Trophoblast cell (in vitro differentiated cells and primary cell): ENCODE measurements around the gene RPL7A.
A peak's percentile ranks its signal among the peaks of the same experiment; 100 is the strongest.

ENCODE experiments used
- DNase-seq, 2 donors: peaks; one replicate each; pipeline ENCODE4 v3.0.0-alpha.2; 2016
- H2AFZ ChIP-seq: 2 replicates; pipeline ENCODE4 v1.6.1; 2013; ENCODE audit warnings: low read length, moderate library complexity, mild to moderate bottlenecking; ENCODE audit not compliant: insufficient read depth, poor library complexity
- H2AK5ac ChIP-seq: 2 replicates; pipeline ENCODE4 v1.6.1; 2013; ENCODE audit warnings: mild to moderate bottlenecking, low read length
- H2BK120ac ChIP-seq: 2 replicates; pipeline ENCODE4 v1.6.1; 2013; ENCODE audit warnings: low read length, mild to moderate bottlenecking, moderate library complexity; ENCODE audit not compliant: insufficient read depth, poor library complexity
- H2BK12ac ChIP-seq: 2 replicates; pipeline ENCODE4 v1.6.1; 2013; ENCODE audit warnings: mild to moderate bottlenecking, low read length, moderate library complexity
- H2BK5ac ChIP-seq: 2 replicates; pipeline ENCODE4 v1.6.1; 2013; ENCODE audit warnings: low read length, low read depth, moderate library complexity, mild to moderate bottlenecking; ENCODE audit not compliant: poor library complexity
- H3K14ac ChIP-seq: 2 replicates; pipeline ENCODE4 v1.6.1; 2013; ENCODE audit warnings: mild to moderate bottlenecking, low read length
- H3K18ac ChIP-seq: 2 replicates; pipeline ENCODE4 v1.6.1; 2013; ENCODE audit warnings: mild to moderate bottlenecking, low read length
- H3K23ac ChIP-seq: 2 replicates; pipeline ENCODE4 v1.6.1; 2013; ENCODE audit warnings: low read length
- H3K27ac ChIP-seq: 2 replicates; pipeline ENCODE4 v1.5.1; 2013; ENCODE audit warnings: low read depth, mild to moderate bottlenecking, inconsistent platforms, low read length, moderate library complexity
- H3K27me3 ChIP-seq: 2 replicates; pipeline ENCODE4 v1.6.1; 2013; ENCODE audit warnings: inconsistent platforms, mild to moderate bottlenecking, low read length, moderate library complexity; ENCODE audit not compliant: insufficient read depth
- H3K36me3 ChIP-seq, 2 experiments: 1 replicate in 1 of 2; 2 replicates in 1 of 2; pipeline ENCODE4 v1.6.1; 2013; ENCODE audit warnings: low read length in 2 of 2, mild to moderate bottlenecking in 2 of 2, moderate library complexity in 1 of 2; ENCODE audit not compliant: insufficient read depth in 2 of 2, control insufficient read depth in 1 of 2
- H3K4ac ChIP-seq: 2 replicates; pipeline ENCODE4 v1.6.1; 2013; ENCODE audit warnings: low read depth, mild to moderate bottlenecking, low read length, moderate library complexity
- H3K4me1 ChIP-seq, 2 experiments: 1 replicate in 1 of 2; 2 replicates in 1 of 2; pipeline ENCODE4 v1.6.1; 2013; ENCODE audit warnings: low read length in 2 of 2, mild to moderate bottlenecking in 2 of 2, moderate library complexity in 1 of 2; ENCODE audit not compliant: insufficient read depth in 2 of 2, control insufficient read depth in 1 of 2
- H3K4me2 ChIP-seq: 2 replicates; pipeline ENCODE4 v1.6.1; 2013; ENCODE audit warnings: inconsistent platforms, mild to moderate bottlenecking, low read length, moderate library complexity
- H3K4me3 ChIP-seq: 2 replicates; pipeline ENCODE4 v1.5.1; 2013; ENCODE audit warnings: mild to moderate bottlenecking, low read depth, low read length, inconsistent platforms
- H3K79me1 ChIP-seq: one replicate; pipeline ENCODE4 v1.6.1; 2013; ENCODE audit warnings: low read length
- H3K79me2 ChIP-seq: 2 replicates; pipeline ENCODE4 v1.6.1; 2013; ENCODE audit warnings: low read length, mild to moderate bottlenecking; ENCODE audit not compliant: control insufficient read depth, insufficient read depth, poor library complexity
- H3K9ac ChIP-seq: 2 replicates; pipeline ENCODE4 v1.6.1; 2013; ENCODE audit warnings: mild to moderate bottlenecking, low read length
- H3K9me3 ChIP-seq: 2 replicates; pipeline ENCODE4 v1.6.1; 2013; ENCODE audit warnings: low read depth, mild to moderate bottlenecking, control low read depth, inconsistent platforms, low read length; ENCODE audit not compliant: insufficient read depth
- H4K12ac ChIP-seq: 2 replicates; pipeline ENCODE4 v1.6.1; 2013; ENCODE audit warnings: low read depth, mild to moderate bottlenecking, low read length, moderate library complexity
- H4K8ac ChIP-seq: 2 replicates; pipeline ENCODE4 v1.6.1; 2013; ENCODE audit warnings: low read depth, mild to moderate bottlenecking, low read length, moderate library complexity
- H4K91ac ChIP-seq: one replicate; pipeline ENCODE4 v1.6.1; 2013; ENCODE audit warnings: low read depth, mild to moderate bottlenecking, low read length, moderate library complexity
- WGBS: extraction: QIAGEN DNeasy Blood & Tissue Kit; methylation state at CpG from one replicate; pipeline ENCODE4 v1.1.7; 2013; ENCODE audit warnings: missing lambda C conversion rate; ENCODE audit not compliant: insufficient read length, insufficient coverage; ENCODE audit errors: extremely low coverage; 5-methylcytosine and 5-hydroxymethylcytosine counted together

RPL7A gene

DNA sequence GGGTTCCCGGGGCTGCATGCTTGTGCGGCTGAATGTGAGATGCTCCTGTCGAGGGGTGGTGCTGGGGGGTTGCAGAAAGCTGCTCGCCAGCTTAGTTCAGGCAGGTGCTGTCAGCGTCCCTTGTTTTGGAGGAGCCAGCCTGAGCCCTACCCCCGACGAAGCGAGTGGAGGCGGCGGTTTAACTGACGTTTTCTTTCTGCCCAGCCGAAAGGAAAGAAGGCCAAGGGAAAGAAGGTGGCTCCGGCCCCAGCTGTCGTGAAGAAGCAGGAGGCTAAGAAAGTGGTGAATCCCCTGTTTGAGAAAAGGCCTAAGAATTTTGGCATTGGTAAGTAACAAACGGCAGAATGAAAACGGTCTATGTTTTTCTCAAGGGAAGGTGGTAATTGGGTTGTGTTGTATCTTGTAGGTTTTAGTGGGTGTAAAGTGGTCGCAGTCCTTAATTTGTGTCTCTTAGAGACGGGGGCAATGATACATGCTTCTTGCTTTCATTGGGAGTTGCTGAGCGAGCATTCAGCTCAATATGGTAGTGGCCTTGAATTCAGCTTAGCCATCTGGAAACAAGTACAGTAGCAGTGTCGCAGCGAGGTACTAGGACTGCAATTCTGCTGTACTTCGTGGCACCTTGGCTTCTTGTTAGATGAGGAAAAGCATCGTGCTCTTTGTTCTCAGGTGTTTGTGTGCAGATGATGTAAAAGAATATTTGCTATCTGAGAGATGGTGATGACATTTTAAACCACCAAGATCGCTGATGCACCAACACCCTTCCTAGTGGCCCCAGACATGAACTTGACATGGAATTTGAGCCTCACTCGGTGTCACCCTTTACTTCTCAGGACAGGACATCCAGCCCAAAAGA lies 928 bp downstream of the RPL7A start:
- H3K36me3 ChIP-seq, result peaks cover 57 to 67% of the 10 kb centered on the region in 2 experiments
- H3K23ac ChIP-seq, result no peak overlapping the region
- peak overlapping the region; percentile 100 for H3K18ac ChIP-seq
- H4K91ac ChIP-seq, result peak overlapping the region; percentile 97
- H4K8ac ChIP-seq, result peak overlapping the region; percentile 97
- H2BK12ac ChIP-seq, result no peak overlapping the region
- peak overlapping the region; percentile 99 for H3K4me3 ChIP-seq
- WGBS, result no CpG with 5 or more reads among the region's 25 CpGs
- H2AFZ ChIP-seq, result no peak overlapping the region
- H4K12ac ChIP-seq, result peak overlapping the region; percentile 99
- H3K27ac ChIP-seq, result peak overlapping the region; percentile 94
- peaks cover 12% of the 10 kb centered on the region for H3K79me1 ChIP-seq
- H2AK5ac ChIP-seq, result peak overlapping the region; percentile 99
- peaks cover 13% of the 10 kb centered on the region for H3K79me2 ChIP-seq
- no peaks in the 10 kb centered on the region for H3K27me3 ChIP-seq
- no peak for DNase-seq
- peak overlapping the region; percentile 85 for H2BK120ac ChIP-seq
- H3K9ac ChIP-seq, result peak overlapping the region; percentile 100
- peak overlapping the region; percentile 100 for H3K4ac ChIP-seq
- peak overlapping the region; percentile 99 for H3K14ac ChIP-seq
- peaks cover 1% of the 10 kb centered on the region for H3K9me3 ChIP-seq
- peak overlapping the region; percentile 100 for H2BK5ac ChIP-seq
- H3K4me1 ChIP-seq, result peaks cover 4 to 13% of the 10 kb centered on the region in 2 experiments
- H3K4me2 ChIP-seq, result peak overlapping the region; percentile 77

DNA sequence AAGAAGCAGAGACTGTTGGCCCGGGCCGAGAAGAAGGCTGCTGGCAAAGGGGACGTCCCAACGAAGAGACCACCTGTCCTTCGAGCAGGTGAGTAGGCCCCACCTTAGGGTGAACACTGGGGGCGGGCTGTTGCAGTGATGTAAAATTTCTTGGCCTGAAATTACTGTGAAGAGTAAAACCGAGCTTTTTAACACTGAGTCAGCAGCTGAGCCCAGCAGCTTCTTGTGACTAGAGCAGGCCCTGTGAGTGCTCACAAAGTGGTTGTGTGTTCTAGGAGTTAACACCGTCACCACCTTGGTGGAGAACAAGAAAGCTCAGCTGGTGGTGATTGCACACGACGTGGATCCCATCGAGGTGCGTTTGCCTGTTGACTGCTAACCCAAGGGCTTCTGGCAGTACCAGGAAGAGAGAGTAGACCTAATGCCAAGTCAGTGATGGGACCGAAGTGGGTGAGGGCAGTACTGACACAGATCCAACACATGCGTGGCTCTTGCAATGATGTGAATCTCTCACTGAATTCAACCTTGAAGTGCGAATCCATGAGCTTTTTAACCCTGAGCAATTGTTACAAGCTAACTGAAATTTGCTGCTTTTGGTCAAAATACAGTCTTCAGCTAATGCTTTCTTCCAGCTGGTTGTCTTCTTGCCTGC lies 2.1 kb downstream of the RPL7A start:
- Histone ChIP-seq H3K9me3 (peaks cover 1% of the 10 kb centered on the region), H4K12ac (no peak overlapping the region), H3K79me2 (peaks cover 13% of the 10 kb centered on the region), H3K4me1 (peaks cover 4 to 19% of the 10 kb centered on the region in 2 experiments), H3K27me3 (no peaks in the 10 kb centered on the region), H3K18ac (no peak overlapping the region), H2BK5ac (no peak overlapping the region), H3K4me3 (no peak overlapping the region), H3K27ac (no peak overlapping the region), H4K91ac (no peak overlapping the region), H3K4ac (no peak overlapping the region), H3K79me1 (peaks cover 12% of the 10 kb centered on the region), H3K4me2 (peak overlapping the region; percentile 77), H2BK120ac (no peak overlapping the region), H2BK12ac (no peak overlapping the region), H4K8ac (no peak overlapping the region), H3K23ac (no peak overlapping the region), H3K36me3 (peaks cover 45 to 63% of the 10 kb centered on the region in 2 experiments), H3K14ac (no peak overlapping the region), H3K9ac (peak overlapping the region; percentile 57), H2AK5ac (no peak overlapping the region), H2AFZ (no peak overlapping the region)
- WGBS, result no CpG with 5 or more reads among the region's 15 CpGs
- DNase-seq, result no peak

DNA sequence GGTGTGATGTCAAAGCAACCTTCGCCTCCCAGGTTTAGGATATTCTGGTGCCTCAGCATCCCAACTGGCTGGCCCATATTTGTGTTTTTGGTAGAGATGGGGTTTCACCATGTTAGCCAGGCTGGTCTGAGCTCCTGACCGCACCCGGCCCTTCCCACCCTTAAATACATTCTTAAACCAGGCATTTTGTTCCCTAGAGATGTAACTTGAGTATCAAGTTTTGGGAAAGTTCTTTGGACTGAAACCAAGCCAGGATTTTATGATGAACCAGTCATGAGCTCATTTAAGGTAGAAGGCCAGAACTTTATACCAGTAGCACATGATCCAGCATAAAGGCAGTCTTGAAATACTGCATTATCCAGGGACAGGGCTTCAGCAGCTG lies 3.5 kb downstream of the RPL7A start:
- Histone ChIP-seq H3K9ac (no peak overlapping the region), H4K8ac (no peak overlapping the region), H2BK5ac (no peak overlapping the region), H3K4ac (no peak overlapping the region), H3K18ac (no peak overlapping the region), H3K27me3 (no peaks in the 10 kb centered on the region), H2AK5ac (no peak overlapping the region), H3K4me2 (no peak overlapping the region), H3K79me2 (peaks cover 16% of the 10 kb centered on the region), H3K4me1 (peaks cover 4 to 18% of the 10 kb centered on the region in 2 experiments), H3K9me3 (no peaks in the 10 kb centered on the region), H2BK12ac (no peak overlapping the region), H2BK120ac (no peak overlapping the region), H4K91ac (no peak overlapping the region), H4K12ac (no peak overlapping the region), H3K36me3 (peaks cover 36 to 49% of the 10 kb centered on the region in 2 experiments), H2AFZ (no peak overlapping the region), H3K79me1 (peaks cover 15% of the 10 kb centered on the region), H3K27ac (no peak overlapping the region), H3K14ac (no peak overlapping the region), H3K23ac (no peak overlapping the region), H3K4me3 (no peak overlapping the region)
- no peak for DNase-seq
- WGBS, result no CpG with 5 or more reads among the region's 3 CpGs

DNA sequence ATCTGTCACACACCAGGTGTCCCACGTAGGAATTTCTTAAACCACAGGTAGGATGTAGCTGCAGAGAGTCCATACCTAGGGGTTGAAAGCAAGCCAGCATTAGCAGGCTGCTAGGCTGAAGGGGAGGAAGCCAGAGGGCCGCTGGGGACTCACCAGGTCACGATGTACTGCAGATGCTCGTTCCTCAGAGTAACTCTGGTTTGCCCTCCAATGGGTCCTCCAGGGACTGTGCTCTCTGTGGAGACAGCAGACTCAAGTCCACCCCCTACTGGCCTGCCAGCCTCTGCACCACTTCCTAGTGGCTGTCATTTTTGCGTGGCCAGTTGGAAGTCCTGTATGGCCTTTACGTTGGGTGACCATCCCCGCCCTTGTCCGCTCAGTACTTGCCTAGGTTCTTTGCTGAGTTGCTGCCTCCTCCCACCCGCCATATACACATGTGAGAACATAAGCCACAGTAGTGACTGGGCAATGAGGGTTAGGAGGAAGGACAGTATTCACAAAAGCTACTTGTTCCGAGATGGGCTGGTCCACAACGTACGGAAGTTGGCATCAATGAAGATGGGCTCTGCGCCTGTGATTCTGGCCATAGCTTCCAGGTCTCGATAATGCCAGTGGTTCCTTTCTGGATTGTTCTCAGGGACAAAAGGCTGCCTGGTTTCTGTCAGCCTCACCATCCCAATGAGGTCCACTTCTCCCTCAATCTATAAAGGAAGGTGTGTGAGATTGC lies 4.1 kb downstream of the RPL7A start:
- peaks cover 0 to 17% of the 10 kb centered on the region in 2 experiments for H3K4me1 ChIP-seq

More for the DNA sequence above, 4.1 kb downstream of the RPL7A start:
- no peak overlapping the region for H2BK12ac ChIP-seq
- H3K79me1 ChIP-seq, result peaks cover 16% of the 10 kb centered on the region
- H3K36me3 ChIP-seq, result peaks cover 36 to 49% of the 10 kb centered on the region in 2 experiments
- H3K79me2 ChIP-seq, result peaks cover 16% of the 10 kb centered on the region
- no peak overlapping the region for H2BK5ac ChIP-seq
- H3K9me3 ChIP-seq, result no peaks in the 10 kb centered on the region
- H4K12ac ChIP-seq, result no peak overlapping the region
- no peak overlapping the region for H3K27ac ChIP-seq
- no peak overlapping the region for H3K14ac ChIP-seq
- H3K4me2 ChIP-seq, result no peak overlapping the region
- H3K9ac ChIP-seq, result no peak overlapping the region
- no peak overlapping the region for H2AFZ ChIP-seq
- H4K91ac ChIP-seq, result no peak overlapping the region
- H4K8ac ChIP-seq, result no peak overlapping the region
- no peaks in the 10 kb centered on the region for H3K27me3 ChIP-seq
- H3K4ac ChIP-seq, result no peak overlapping the region
- no peak overlapping the region for H3K23ac ChIP-seq
- H3K4me3 ChIP-seq, result no peak overlapping the region
- no peak overlapping the region for H2BK120ac ChIP-seq
- no CpG with 5 or more reads among the region's 14 CpGs for WGBS
- H3K18ac ChIP-seq, result no peak overlapping the region
- peak; percentile 45 to 71 for DNase-seq
- H2AK5ac ChIP-seq, result no peak overlapping the region
